Peyer's patch (tissue), 4 donors: ENCODE results near the gene FOLR2. TPM values are rescaled to one million over a fixed set of nuclear protein-coding genes. Genes with fewer than 3 reads are reported as not detected.

ENCODE experiments used
- DNase-seq, 3 donors: peaks; one replicate each; pipeline ENCODE4 v3.0.0-alpha.2; 2017 to 2019
- H3K27ac ChIP-seq, 4 donors: fragments of 200-600 bp; sonication (generic); one replicate each; pipeline ENCODE4 v1.5.1; 2016 to 2019
- H3K27me3 ChIP-seq, 2 donors: fragments of 200-600 bp; sonication (generic); one replicate each; pipeline ENCODE4 v1.5.1; 2019
- H3K36me3 ChIP-seq, 3 donors: fragments of 200-600 bp; sonication (generic); one replicate each; pipeline ENCODE4 v1.5.1; 2016 to 2019
- H3K4me1 ChIP-seq, 4 donors: fragments of 200-600 bp; sonication (generic); one replicate each; pipeline ENCODE4 v1.5.1; 2016 to 2019
- H3K4me3 ChIP-seq, 4 donors: fragments of 200-600 bp; sonication (generic); 1 replicate in 3 of 4; 2 replicates in 1 of 4; pipeline ENCODE4 v1.5.1; 2016 to 2019; ENCODE audit warnings: mild to moderate bottlenecking in 1 of 4
- H3K9me3 ChIP-seq, 4 donors: fragments of 200-600 bp; sonication (generic); one replicate each; pipeline ENCODE4 v1.5.1; 2016 to 2019; ENCODE audit warnings: mild to moderate bottlenecking in 1 of 4
- POLR2A ChIP-seq, 2 donors: fragments of 450-650 bp; IDR thresholded peaks; one replicate each; pipeline ENCODE4 v1.5.1; 2017; ENCODE audit warnings: antibody characterized with exemption in 2 of 2, mild to moderate bottlenecking in 2 of 2, moderate library complexity in 2 of 2
- total RNA-seq, 4 donors: library from RNA; depleted of rRNA; stranded (reverse); fragments of >200 nt; gene quantifications; one replicate each; pipeline ENCODE4 v1.1.0, GENCODE V29; 2016
- TF ChIP-seq, protein P1 (sequence below), 6 experiments: fragments of 450-650 bp in 4 of 6; fragments of 200-600 bp in 2 of 6; sonication (generic) in 1 of 6; IDR thresholded peaks; one replicate each; pipeline ENCODE4 v1.5.1; 2017 to 2019; ENCODE audit warnings: antibody characterized with exemption in 6 of 6, mild to moderate bottlenecking in 3 of 6, moderate library complexity in 1 of 6

The FOLR2 gene
- total RNA-seq, 4 donors from 2014 or later = 3.5 to 15.8 (median 8.0) TPM; not detected in 1

DNA sequence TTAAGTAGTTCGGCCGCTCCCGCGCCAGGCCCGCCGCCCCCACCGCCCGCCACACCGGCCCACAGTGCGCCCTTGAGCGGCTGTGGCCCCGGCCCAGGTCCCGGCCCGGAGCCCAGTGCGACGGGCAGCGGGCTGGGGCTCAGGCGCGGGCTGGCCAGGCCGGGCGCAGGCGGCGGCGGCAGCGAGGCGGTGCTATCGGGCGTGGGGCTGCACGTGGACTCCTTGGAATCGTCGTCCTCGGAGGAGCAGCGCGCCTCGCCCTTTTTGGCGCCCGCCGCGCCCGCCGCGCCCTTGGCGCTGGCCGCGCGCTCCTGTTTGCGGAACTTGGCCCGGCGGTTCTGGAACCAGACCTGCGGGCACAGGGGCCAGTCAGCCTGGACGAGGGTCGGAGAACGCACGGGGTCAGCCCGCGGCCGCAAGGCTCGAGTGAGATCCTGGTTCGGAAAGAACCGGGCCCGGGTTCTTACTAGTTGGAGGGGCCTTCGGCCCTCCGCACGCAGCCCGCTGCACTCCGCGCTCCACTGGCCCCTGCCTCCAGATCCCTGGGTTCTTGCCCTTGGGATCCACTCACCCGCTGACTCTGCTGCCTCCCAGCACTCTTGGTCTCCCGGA is 23.4 kb downstream of the FOLR2 start:
- peaks cover 5 to 30% of the 10 kb centered on the region in 2 donors for H3K27me3 ChIP-seq
- peaks cover 0 to 11% (median 0%) of the 10 kb centered on the region in 4 donors for H3K9me3 ChIP-seq
- H3K4me1 ChIP-seq = peaks cover 12 to 63% (median 24%) of the 10 kb centered on the region in 4 donors
- peak overlapping the region; percentile 14 to 59 (median 42) for H3K4me3 ChIP-seq
- H3K36me3 ChIP-seq = peaks cover 0 to 36% (median 0%) of the 10 kb centered on the region in 3 donors
- H3K27ac ChIP-seq = peak overlapping the region in 2 of 4 donors; percentile 7 to 26
- TF ChIP-seq POLR2A (IDR thresholded peaks at IDR 0.05) = no peak
- TF ChIP-seq, protein P1, sequence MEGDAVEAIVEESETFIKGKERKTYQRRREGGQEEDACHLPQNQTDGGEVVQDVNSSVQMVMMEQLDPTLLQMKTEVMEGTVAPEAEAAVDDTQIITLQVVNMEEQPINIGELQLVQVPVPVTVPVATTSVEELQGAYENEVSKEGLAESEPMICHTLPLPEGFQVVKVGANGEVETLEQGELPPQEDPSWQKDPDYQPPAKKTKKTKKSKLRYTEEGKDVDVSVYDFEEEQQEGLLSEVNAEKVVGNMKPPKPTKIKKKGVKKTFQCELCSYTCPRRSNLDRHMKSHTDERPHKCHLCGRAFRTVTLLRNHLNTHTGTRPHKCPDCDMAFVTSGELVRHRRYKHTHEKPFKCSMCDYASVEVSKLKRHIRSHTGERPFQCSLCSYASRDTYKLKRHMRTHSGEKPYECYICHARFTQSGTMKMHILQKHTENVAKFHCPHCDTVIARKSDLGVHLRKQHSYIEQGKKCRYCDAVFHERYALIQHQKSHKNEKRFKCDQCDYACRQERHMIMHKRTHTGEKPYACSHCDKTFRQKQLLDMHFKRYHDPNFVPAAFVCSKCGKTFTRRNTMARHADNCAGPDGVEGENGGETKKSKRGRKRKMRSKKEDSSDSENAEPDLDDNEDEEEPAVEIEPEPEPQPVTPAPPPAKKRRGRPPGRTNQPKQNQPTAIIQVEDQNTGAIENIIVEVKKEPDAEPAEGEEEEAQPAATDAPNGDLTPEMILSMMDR (IDR thresholded peaks at IDR 0.05) = peak in 2 of 6 experiments; percentile 22 to 42
- peak in 2 of 3 donors; percentile 62 to 81 for DNase-seq

DNA sequence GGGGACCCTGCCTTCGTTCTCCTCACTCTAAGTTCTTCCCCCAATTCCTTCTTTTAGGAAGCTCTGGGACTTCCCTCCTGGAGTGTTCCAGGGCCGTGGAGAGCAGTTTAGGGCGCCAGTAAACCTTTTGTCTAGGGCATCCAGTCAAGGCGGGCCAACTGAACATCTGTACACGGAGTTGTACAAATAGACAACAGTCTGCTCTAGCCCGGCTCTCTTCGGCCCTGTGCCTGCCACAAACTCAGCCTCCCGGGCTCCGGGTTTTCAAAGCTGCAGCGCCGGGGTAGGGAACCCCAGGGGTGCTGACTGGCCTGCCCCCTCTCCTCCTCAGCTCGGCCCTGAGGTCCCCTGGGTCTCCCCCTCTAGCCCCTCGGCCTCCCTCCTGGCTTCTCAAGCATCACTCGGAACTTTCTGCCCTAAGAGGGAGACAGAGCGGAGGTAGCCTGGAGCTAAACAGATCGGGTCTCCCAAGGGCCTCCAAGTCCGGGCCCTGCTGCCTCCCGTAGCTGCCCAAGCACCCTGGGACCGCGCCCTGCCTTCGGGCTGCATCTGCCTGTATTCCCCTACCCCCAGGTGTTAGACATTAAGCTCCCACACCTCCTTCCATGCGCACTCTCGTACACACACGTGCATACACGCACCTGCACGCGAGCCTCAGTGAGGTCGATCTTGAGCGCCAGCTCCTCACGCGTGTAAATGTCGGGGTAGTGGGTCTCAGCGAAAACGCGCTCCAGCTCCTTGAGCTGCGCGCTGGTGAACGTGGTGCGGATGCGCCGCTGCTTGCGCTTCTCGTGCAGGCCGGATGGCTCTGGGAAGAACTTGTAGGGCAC is 24.1 kb downstream of the FOLR2 start:
- Histone ChIP-seq H3K27me3 (peaks cover 5 to 31% of the 10 kb centered on the region in 2 donors), H3K4me3 (peak overlapping the region in 1 of 4 donors; percentile 45), H3K36me3 (peaks cover 0 to 29% (median 0%) of the 10 kb centered on the region in 3 donors), H3K27ac (no peak overlapping the region), H3K9me3 (peaks cover 0 to 11% (median 0%) of the 10 kb centered on the region in 4 donors), H3K4me1 (peaks cover 12 to 57% (median 24%) of the 10 kb centered on the region in 4 donors)
- TF ChIP-seq POLR2A (IDR thresholded peaks at IDR 0.05) = no peak
- TF ChIP-seq, protein P1 (IDR thresholded peaks at IDR 0.05) = no peak
- DNase-seq = peak in 1 of 3 donors; percentile 53

DNA sequence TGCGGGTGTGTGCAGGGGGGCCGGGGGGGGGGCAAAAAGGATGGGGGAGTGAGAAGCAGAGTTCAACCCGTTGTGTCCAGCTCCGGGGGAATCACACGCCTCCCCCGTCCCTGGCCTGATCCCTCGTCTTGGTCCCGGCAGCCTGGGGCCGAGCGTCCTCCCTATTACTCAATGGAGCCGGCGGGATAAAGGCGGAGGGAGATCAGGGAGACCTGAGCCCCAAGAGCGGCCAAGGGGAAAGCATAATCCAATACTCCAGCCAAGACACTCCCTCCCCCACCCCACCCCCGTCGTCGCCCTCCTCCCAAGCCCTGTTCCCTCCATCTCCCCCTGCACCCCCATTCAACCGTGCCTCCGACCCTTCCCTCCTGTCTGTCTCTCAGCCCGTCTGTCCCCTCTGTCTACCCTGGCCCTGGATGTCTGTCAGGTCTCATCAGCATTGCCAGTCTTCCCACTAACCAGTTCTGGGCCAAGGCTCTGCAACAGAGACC is 24.7 kb downstream of the FOLR2 start:
- TF ChIP-seq, protein P1 (IDR thresholded peaks at IDR 0.05) = no peak
- no peak for TF ChIP-seq POLR2A (IDR thresholded peaks at IDR 0.05)
- peaks cover 0 to 11% (median 0%) of the 10 kb centered on the region in 4 donors for H3K9me3 ChIP-seq
- H3K36me3 ChIP-seq = peaks cover 0 to 22% (median 0%) of the 10 kb centered on the region in 3 donors
- no peak overlapping the region for H3K27ac ChIP-seq
- H3K27me3 ChIP-seq = peaks cover 5 to 31% of the 10 kb centered on the region in 2 donors
- no peak for DNase-seq
- peaks cover 12 to 55% (median 24%) of the 10 kb centered on the region in 4 donors for H3K4me1 ChIP-seq
- no peak overlapping the region for H3K4me3 ChIP-seq

DNA sequence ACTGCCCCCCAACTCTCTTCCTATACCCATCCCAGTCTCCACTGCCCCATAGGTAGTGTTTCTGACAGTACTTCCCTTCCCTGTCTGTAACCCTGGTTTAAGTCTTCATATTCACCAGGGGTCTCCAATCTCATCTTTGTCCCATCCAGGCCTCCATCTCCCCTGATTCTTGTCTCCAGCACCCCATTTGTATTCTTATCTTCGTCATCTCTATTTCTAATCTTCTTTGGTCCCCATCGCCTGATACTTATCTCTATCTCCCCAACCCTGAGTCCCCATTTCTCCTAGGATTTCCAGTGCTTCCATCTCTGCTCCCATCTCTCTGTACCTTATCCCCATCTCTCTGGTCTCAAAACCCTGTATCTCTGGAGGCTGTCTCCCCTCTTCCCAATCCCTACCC is 25.5 kb downstream of the FOLR2 start:
- TF ChIP-seq, protein P1 (IDR thresholded peaks at IDR 0.05) = no peak
- no peak for TF ChIP-seq POLR2A (IDR thresholded peaks at IDR 0.05)
- Histone ChIP-seq H3K9me3 (peaks cover 0 to 11% (median 0%) of the 10 kb centered on the region in 4 donors), H3K27me3 (peaks cover 5 to 31% of the 10 kb centered on the region in 2 donors), H3K27ac (no peak overlapping the region), H3K4me3 (no peak overlapping the region), H3K36me3 (peaks cover 0 to 14% (median 0%) of the 10 kb centered on the region in 3 donors), H3K4me1 (peaks cover 12 to 53% (median 24%) of the 10 kb centered on the region in 4 donors)
- no peak for DNase-seq

DNA sequence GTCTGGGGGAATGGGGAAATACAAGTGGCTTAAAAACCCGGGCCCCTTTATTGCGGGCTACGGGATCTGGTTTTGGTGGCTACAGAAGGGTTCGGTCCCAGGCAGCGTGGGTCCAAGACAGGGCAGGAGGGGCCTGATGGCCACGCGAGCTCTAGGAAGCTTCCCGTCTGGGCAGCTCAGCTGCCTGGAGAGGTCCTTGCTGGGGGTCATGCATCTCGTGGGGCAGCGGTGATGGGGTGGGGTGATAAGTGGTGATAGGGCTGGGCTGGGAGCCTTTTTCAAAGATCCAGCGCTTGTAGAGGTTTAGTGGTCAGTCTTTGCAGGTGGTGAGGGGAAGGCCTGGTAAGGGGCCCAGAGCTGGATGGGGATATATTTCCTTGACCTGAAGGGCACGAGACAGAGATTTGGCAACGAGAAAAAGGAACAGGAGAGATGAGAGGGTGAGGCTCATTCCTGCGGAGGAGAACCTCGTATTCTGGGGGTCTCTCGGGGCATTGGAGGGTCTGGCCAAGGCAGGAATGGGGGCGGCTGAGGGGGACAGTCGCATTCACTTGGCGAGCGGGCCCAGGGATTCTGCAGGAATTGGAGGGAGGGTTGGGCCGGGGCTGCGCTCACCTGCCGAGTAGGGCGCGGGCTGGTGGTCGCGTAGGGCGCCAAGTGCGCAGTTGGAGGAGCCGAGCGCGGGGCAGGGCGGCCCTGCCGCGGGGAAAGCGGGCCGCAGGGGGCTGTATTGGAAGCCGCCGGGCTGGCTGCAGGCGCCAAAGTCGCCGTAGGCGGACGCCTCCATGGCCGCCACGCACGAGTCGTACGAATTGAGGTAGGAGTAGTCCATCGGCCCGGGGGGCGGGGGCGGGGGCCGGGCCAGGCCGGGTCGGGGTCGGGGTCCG is 26.8 kb downstream of the FOLR2 start:
- Histone ChIP-seq H3K27ac (no peak overlapping the region), H3K4me3 (peak overlapping the region in 1 of 4 donors; percentile 13), H3K36me3 (peaks cover 0 to 2% (median 0%) of the 10 kb centered on the region in 3 donors), H3K4me1 (peaks cover 12 to 40% (median 24%) of the 10 kb centered on the region in 4 donors), H3K9me3 (peaks cover 0 to 11% (median 0%) of the 10 kb centered on the region in 4 donors), H3K27me3 (peaks cover 5 to 31% of the 10 kb centered on the region in 2 donors)
- no peak for DNase-seq
- TF ChIP-seq, protein P1 (IDR thresholded peaks at IDR 0.05) = no peak
- no peak for TF ChIP-seq POLR2A (IDR thresholded peaks at IDR 0.05)
